Loucy (cell line): Measurements from ENCODE around the gene SH3BP5.

ENCODE experiments used
- EZH2phosphoT487 ChIP-seq: fragments of 200-600 bp; IDR thresholded peaks from 2 replicates; pipeline ENCODE4 v1.6.1; 2018; ENCODE audit warnings: antibody characterized with exemption, mild to moderate bottlenecking, moderate library complexity, borderline replicate concordance
- TF ChIP-seq, protein P1 (sequence below): fragments of 200-600 bp; sonication (generic); conservative IDR thresholded peaks from 2 replicates; pipeline ENCODE4 v1.5.1; 2014; ENCODE audit warnings: mild to moderate bottlenecking, antibody characterized with exemption, low read length

DNA sequence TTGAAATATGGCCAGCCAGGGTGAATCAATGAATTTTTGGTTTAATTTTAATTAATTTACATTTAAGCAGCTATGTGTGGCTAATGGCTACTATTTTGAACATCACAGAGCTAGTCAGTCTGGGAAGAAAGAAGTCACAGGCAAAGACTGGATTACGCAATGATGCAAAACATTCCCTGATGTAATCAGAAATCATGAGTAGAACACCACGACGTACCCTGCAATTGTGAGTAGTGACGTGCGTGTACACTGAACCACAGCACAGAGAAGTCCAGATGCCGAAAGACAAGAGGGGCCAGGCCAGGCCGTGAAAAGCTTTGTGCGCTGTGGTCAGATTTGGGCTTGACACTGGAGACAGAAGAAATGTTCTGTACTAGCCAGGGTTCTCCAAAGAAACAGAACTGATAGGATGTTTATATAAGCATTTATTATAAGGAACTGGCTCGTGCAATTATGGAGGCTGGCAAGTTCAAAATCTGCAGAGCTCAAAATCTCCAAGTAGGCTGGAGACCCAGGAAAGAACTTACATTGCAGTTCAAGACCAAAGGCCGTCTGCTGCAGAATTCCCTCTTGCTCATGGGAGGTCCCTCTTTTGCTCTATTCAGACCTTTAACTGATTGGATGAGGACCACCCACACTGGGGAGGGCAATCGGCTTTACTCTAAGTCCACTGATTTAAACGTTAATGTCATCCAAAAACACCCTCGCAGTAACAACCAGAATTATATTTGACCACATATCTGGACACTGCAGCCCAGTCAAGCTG lies 44.6 kb downstream of the SH3BP5 start:
- TF ChIP-seq, protein P1, sequence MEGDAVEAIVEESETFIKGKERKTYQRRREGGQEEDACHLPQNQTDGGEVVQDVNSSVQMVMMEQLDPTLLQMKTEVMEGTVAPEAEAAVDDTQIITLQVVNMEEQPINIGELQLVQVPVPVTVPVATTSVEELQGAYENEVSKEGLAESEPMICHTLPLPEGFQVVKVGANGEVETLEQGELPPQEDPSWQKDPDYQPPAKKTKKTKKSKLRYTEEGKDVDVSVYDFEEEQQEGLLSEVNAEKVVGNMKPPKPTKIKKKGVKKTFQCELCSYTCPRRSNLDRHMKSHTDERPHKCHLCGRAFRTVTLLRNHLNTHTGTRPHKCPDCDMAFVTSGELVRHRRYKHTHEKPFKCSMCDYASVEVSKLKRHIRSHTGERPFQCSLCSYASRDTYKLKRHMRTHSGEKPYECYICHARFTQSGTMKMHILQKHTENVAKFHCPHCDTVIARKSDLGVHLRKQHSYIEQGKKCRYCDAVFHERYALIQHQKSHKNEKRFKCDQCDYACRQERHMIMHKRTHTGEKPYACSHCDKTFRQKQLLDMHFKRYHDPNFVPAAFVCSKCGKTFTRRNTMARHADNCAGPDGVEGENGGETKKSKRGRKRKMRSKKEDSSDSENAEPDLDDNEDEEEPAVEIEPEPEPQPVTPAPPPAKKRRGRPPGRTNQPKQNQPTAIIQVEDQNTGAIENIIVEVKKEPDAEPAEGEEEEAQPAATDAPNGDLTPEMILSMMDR, result no peak
- TF ChIP-seq EZH2phosphoT487, result no peak
